Measurements from ENCODE around the gene EVC2. TPM values are rescaled to one million over a fixed set of nuclear protein-coding genes. Genes with fewer than 3 reads are reported as not detected.

The EVC2 gene
- polyA plus RNA-seq, 3 donors, result 8.3 to 9.2 (median 9.0) TPM

DNA sequence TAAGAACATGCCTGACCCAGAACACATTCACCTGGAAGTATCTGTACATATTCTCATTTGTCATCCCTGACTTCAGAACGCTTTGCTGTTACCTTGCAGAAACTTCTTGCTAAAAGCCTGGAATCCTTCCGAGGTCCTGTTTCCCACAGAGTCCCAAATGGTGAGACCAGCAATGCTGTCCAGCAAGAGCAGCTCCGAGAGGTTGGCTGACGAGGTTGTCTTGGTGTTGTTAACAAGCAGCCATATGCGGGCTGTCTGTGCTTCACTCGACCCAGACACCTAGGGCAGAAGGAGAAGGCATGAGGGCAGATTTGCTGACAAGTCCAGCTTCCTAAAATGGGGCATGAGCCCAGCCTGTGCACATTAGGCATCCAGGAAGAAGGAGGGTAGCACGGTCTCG lies 19.3 kb downstream of the EVC2 start:
- no peak for DNase-seq (ENCODE audit: low read depth in 3 of 3, low spot score in 2 of 3)

GRCh38 chr4:5686338-5686737 lies 22.0 kb downstream of the EVC2 start:
- DNase-seq (ENCODE audit: low read depth in 3 of 3, low spot score in 2 of 3), result no peak

DNA sequence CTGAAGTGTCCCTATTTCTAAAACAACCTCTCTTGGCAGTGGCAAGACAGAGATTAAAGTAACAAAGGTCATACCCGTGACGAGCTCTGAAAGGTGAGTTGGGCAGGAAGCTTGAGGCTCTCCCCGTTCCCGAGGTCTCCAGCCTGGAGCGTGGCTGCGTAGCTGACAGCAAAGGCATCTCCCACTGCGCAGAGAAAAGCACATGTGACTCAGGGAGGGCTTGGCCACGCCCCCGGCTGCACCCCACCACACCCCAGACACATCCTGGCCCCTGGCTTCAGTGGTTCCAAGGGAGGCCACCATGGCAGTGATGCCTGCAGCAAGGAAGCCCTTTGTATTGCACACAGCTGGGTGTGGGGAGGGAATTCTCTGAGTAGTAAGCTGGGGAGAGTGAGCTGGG lies 23.1 kb downstream of the EVC2 start:
- no peak for DNase-seq (ENCODE audit: low read depth in 3 of 3, low spot score in 2 of 3)

- DNase-seq (ENCODE audit: low read depth in 3 of 3, low spot score in 2 of 3), result no peak
Measured at GRCh38 chr4:5683566-5683965, 24.8 kb downstream of the EVC2 start.

GRCh38 chr4:5678977-5679376 lies 29.4 kb downstream of the EVC2 start:
- DNase-seq (ENCODE audit: low read depth in 3 of 3, low spot score in 2 of 3), result no peak

DNA sequence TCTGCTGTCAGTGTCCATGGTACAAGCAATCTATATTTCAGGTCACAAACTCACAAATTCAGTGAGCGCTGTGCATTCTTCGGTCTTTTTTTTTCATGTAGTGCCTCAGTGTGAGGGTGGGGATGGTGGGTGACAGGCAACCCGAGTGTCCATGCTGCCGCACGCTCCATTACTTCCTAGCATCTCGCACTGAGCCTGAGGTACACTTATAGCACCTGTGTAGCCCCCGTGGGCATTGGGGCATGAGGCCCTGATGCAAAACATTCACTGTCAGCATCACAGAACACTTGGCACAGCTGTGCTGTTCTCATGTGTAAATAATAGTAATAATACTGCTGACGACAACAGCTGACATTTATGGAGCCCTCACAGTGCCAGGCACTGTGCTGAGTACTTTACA lies 31.6 kb downstream of the EVC2 start:
- no peak for DNase-seq (ENCODE audit: low read depth in 3 of 3, low spot score in 2 of 3)

DNA sequence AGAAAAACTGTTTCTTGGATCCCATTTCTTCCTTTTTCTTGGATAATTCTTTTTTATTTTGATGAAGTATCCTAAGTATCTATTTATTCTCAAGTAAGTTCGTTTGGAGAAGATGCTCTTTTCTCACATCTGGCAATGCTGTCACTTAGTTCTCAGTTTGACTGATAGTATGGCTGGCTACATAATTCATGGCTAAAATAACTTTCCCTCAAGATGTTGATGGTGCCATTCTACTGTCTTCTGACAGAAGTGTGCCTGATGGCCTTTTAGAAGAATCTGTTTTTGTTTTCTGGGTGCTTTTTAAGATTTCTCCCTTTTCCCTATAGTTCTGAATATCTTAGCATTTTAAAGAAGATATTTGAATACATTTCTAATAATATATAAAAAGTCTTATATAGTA lies 41.6 kb downstream of the EVC2 start:
- DNase-seq (ENCODE audit: low read depth in 3 of 3, low spot score in 2 of 3), result no peak

- no peak for DNase-seq (ENCODE audit: low read depth in 3 of 3, low spot score in 2 of 3)
Measured at GRCh38 chr4:5664778-5665177, 43.6 kb downstream of the EVC2 start.

DNA sequence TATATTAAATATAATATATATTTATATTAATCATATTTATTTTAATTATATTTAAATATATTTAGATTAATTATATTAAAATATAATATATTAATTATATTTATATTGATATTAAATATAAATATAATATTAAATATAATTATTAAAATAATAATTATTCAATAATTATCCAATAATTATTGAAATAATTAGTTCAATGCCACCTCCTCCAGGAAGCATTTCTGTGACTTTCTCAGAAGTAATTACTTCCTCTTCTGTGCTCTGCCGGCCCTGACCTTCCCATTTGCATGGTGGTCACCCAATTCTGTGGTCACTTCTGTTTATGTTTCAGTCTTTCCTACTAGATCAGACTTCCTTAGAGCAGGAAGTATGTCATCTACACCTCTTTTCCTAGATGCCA lies 45.8 kb downstream of the EVC2 start:
- DNase-seq (ENCODE audit: low read depth in 3 of 3, low spot score in 2 of 3), result no peak

DNA sequence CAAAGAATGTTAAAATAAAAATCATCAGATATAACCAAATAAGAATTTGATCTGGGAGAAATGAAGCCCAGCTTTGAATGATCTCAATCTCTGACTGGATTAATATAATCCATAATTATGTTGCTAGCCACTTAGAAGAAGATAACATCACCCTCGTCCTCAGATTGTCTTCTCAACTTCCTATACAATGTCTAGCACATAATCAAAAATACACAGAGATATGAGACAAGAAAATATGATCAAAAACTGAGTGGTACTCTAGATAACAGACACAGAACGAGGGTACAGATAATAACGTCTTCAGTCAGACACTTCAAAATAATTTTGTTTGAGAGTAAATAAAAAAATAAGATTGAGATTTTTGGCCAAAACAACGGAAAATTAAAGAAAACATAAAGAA lies 47.1 kb downstream of the EVC2 start:
- DNase-seq (ENCODE audit: low read depth in 3 of 3, low spot score in 2 of 3), result no peak

DNA sequence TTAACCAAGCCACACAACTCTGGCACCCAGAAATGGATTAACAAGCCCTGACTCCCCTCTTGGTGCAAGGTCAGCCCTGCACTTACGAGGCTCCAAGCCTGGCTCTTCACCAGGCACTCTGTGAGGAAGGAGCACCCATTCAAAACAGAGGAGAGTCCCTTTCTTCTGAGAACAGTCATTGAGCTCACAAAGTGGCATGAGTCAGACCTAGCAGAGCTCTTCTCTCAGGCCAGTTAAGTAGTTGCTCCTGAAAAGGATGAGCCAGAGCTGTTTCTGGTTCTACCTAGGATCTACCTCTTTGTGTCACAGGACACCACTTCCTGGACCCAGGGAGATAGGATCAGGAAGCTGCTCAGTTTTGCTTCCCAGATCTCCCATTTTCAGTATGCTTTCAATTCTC lies 48.2 kb downstream of the EVC2 start:
- no peak for DNase-seq (ENCODE audit: low read depth in 3 of 3, low spot score in 2 of 3)

DNA sequence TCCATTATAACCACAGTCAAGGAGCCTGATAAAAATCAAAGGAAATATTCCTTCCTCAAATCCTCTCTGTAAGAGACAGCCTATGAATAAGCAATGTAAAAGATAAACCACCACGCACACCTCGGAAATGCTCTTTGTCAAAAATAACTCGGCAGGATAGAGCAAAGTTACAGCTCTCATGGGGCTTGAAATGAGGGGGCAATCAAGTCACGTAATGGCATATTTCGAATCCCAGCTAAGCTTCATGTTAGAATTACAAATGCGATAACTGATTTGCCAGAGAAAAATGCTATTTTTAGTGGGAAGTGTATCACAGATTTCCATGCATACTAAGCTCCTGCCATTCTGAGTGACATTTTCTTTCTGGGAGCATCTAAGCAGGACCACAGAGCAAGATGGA lies 49.4 kb downstream of the EVC2 start:
- DNase-seq (ENCODE audit: low read depth in 3 of 3, low spot score in 2 of 3), result no peak

- DNase-seq (ENCODE audit: low read depth in 3 of 3, low spot score in 2 of 3), result no peak
Measured at GRCh38 chr4:5656415-5656814, 51.9 kb downstream of the EVC2 start.

GRCh38 chr4:5654791-5655190 lies 53.6 kb downstream of the EVC2 start:
- no peak for DNase-seq (ENCODE audit: low read depth in 3 of 3, low spot score in 2 of 3)

- no peak for DNase-seq (ENCODE audit: low read depth in 3 of 3, low spot score in 2 of 3)
Measured at GRCh38 chr4:5651089-5651488, 57.3 kb downstream of the EVC2 start.

GRCh38 chr4:5650040-5650439 lies 58.3 kb downstream of the EVC2 start:
- no peak for DNase-seq (ENCODE audit: low read depth in 3 of 3, low spot score in 2 of 3)

GRCh38 chr4:5647351-5647750 lies 61.0 kb downstream of the EVC2 start:
- no peak for DNase-seq (ENCODE audit: low read depth in 3 of 3, low spot score in 2 of 3)

DNA sequence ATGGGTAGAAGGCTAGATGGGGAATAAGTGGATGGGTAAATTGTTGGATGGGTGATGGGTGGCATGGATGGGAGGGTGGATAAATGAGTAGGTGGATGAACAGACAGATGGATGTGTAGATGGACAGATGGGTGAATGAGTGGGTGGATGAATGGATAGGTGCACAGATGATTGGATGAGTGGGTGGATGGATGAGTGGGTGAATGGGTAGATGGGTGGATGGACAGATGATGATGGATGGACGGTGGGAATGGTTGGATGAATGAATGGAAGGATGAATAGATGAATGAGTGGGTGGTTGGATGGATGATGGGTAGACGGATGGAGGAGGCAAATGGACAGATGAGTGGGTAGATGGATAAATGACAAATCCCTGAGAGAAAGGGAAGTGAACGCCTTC lies 68.3 kb downstream of the EVC2 start:
- DNase-seq (ENCODE audit: low read depth in 3 of 3, low spot score in 2 of 3), result no peak

DNA sequence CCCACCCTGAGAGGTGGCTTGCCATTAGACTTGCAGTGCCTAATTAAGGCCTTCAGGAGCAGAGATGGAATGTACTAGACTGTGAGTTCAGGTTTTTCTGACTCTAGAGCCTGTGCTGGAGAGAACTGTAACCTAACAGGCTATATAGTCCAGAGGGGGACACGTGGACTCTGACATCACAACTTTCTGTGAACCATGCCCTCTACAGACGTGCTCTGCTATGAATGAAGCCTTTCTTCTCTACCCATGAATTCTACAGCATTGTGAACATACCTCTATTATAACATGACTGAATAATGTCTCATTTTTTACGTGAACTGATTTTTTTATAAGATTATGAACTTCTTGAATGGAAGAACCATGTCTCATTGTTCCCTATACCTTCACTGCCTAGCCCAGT lies 68.8 kb downstream of the EVC2 start:
- no peak for DNase-seq (ENCODE audit: low read depth in 3 of 3, low spot score in 2 of 3)

- no peak for DNase-seq (ENCODE audit: low read depth in 3 of 3, low spot score in 2 of 3)
Measured at GRCh38 chr4:5638976-5639375, 69.4 kb downstream of the EVC2 start.

GRCh38 chr4:5638316-5638715 lies 70.0 kb downstream of the EVC2 start:
- DNase-seq (ENCODE audit: low read depth in 3 of 3, low spot score in 2 of 3), result no peak

GRCh38 chr4:5636766-5637670 lies 71.3 kb downstream of the EVC2 start:
- no peak for DNase-seq (ENCODE audit: low read depth in 3 of 3, low spot score in 2 of 3)

- no peak for DNase-seq (ENCODE audit: low read depth in 3 of 3, low spot score in 2 of 3)
Measured at GRCh38 chr4:5635826-5636195, 72.5 kb downstream of the EVC2 start.
